KMS-11 (cell line): ENCODE data around the gene MYRIP.

ENCODE experiments used
- H2AFZ ChIP-seq: fragments of 200-600 bp; sonication (generic); 2 replicates; pipeline ENCODE4 v1.6.1; 2016; ENCODE audit warnings: antibody characterized with exemption, mixed run types, low read depth
- H3K27ac ChIP-seq: fragments of 200-600 bp; sonication (generic); 2 replicates; pipeline ENCODE4 v1.6.1; 2016; ENCODE audit warnings: mild to moderate bottlenecking, mixed run types
- H3K27me3 ChIP-seq: fragments of 200-600 bp; sonication (generic); 2 replicates; pipeline ENCODE4 v1.6.1; 2017; ENCODE audit warnings: mild to moderate bottlenecking, low read depth, mixed run types, moderate library complexity; ENCODE audit not compliant: insufficient read depth
- H3K36me3 ChIP-seq: fragments of 200-600 bp; sonication (generic); 2 replicates; pipeline ENCODE4 v1.6.1; 2017; ENCODE audit warnings: mild to moderate bottlenecking, mixed run types; ENCODE audit not compliant: insufficient read depth
- H3K4me1 ChIP-seq: fragments of 200-600 bp; sonication (generic); 2 replicates; pipeline ENCODE4 v1.6.1; 2016; ENCODE audit warnings: mild to moderate bottlenecking, low read depth, mixed run types; ENCODE audit not compliant: poor library complexity, severe bottlenecking
- H3K4me2 ChIP-seq: fragments of 200-600 bp; sonication (generic); 2 replicates; pipeline ENCODE4 v1.7.0; 2016; ENCODE audit warnings: mild to moderate bottlenecking, mixed run types
- H3K4me3 ChIP-seq: fragments of 200-600 bp; sonication (generic); IDR thresholded peaks from 2 replicates; pipeline ENCODE4 v1.6.1; 2017; ENCODE audit warnings: low read depth, low read length, mixed read lengths; ENCODE audit not compliant: insufficient read depth
- H3K79me2 ChIP-seq: fragments of 200-600 bp; sonication (generic); 2 replicates; pipeline ENCODE4 v1.6.1; 2016; ENCODE audit warnings: low read depth, mixed run types; ENCODE audit not compliant: insufficient read depth
- H3K9ac ChIP-seq: fragments of 200-600 bp; sonication (generic); 2 replicates; pipeline ENCODE4 v1.6.1; 2016; ENCODE audit warnings: mild to moderate bottlenecking, mixed run types
- H4K20me1 ChIP-seq: fragments of 200-600 bp; sonication (generic); 2 replicates; pipeline ENCODE4 v1.6.1; 2016; ENCODE audit warnings: mild to moderate bottlenecking, mixed run types; ENCODE audit not compliant: insufficient read depth
- CTCF ChIP-seq: fragments of 200-600 bp; sonication (generic); conservative IDR thresholded peaks from 2 replicates; pipeline ENCODE4 v1.6.1; 2017; ENCODE audit warnings: low read depth, mild to moderate bottlenecking, antibody characterized with exemption, low read length, moderate library complexity, mixed read lengths

The MYRIP gene

GRCh38 chr3:40042752-40043443 is 233.5 kb downstream of the MYRIP start:
- Histone ChIP-seq H4K20me1 (no peaks in the 10 kb centered on the region), H3K27ac (no peak overlapping the region), H3K4me3 (no peak overlapping the region), H3K4me2 (no peak overlapping the region), H3K9ac (no peak overlapping the region), H3K27me3 (no peaks in the 10 kb centered on the region), H3K36me3 (no peaks in the 10 kb centered on the region), H3K4me1 (no peaks in the 10 kb centered on the region), H2AFZ (no peak overlapping the region), H3K79me2 (no peaks in the 10 kb centered on the region)
- TF ChIP-seq CTCF: no peak

- Histone ChIP-seq H3K4me2 (no peak overlapping the region), H3K36me3 (no peaks in the 10 kb centered on the region), H3K4me1 (no peaks in the 10 kb centered on the region), H3K27ac (no peak overlapping the region), H3K4me3 (no peak overlapping the region), H3K9ac (no peak overlapping the region), H3K79me2 (no peaks in the 10 kb centered on the region), H3K27me3 (no peaks in the 10 kb centered on the region), H4K20me1 (no peaks in the 10 kb centered on the region), H2AFZ (no peak overlapping the region)
- TF ChIP-seq CTCF: no peak
These were observed 234.0 kb downstream of the MYRIP start for GRCh38 chr3:40043444-40043755.

GRCh38 chr3:40044487-40044886 is 235.1 kb downstream of the MYRIP start:
- H3K9ac ChIP-seq: no peak overlapping the region
- no peaks in the 10 kb centered on the region for H3K4me1 ChIP-seq
- no peaks in the 10 kb centered on the region for H4K20me1 ChIP-seq
- no peaks in the 10 kb centered on the region for H3K36me3 ChIP-seq
- H3K4me3 ChIP-seq: no peak overlapping the region
- no peaks in the 10 kb centered on the region for H3K27me3 ChIP-seq
- no peak overlapping the region for H3K27ac ChIP-seq
- no peak for TF ChIP-seq CTCF
- H3K4me2 ChIP-seq: no peak overlapping the region
- no peak overlapping the region for H2AFZ ChIP-seq
- no peaks in the 10 kb centered on the region for H3K79me2 ChIP-seq

- Histone ChIP-seq H3K4me3 (no peak overlapping the region), H4K20me1 (no peaks in the 10 kb centered on the region), H3K4me1 (no peaks in the 10 kb centered on the region), H3K27ac (no peak overlapping the region), H3K9ac (no peak overlapping the region), H2AFZ (no peak overlapping the region), H3K36me3 (no peaks in the 10 kb centered on the region), H3K4me2 (no peak overlapping the region), H3K27me3 (no peaks in the 10 kb centered on the region), H3K79me2 (no peaks in the 10 kb centered on the region)
- no peak for TF ChIP-seq CTCF
These were observed 235.6 kb downstream of the MYRIP start for GRCh38 chr3:40045051-40045450.

GRCh38 chr3:40046149-40046548 is 236.7 kb downstream of the MYRIP start:
- Histone ChIP-seq H3K79me2 (no peaks in the 10 kb centered on the region), H3K27ac (no peak overlapping the region), H3K4me1 (no peaks in the 10 kb centered on the region), H3K9ac (no peak overlapping the region), H3K4me2 (no peak overlapping the region), H2AFZ (no peak overlapping the region), H3K36me3 (no peaks in the 10 kb centered on the region), H3K4me3 (no peak overlapping the region), H4K20me1 (no peaks in the 10 kb centered on the region), H3K27me3 (no peaks in the 10 kb centered on the region)
- TF ChIP-seq CTCF: no peak
